PC-9 (cell line): ENCODE results near the gene ABHD5. TPM values are rescaled to one million over a fixed set of nuclear protein-coding genes. Genes with fewer than 3 reads are reported as not detected.

Experiments
- BruUV-seq: library from RNA; stranded (reverse); fragments of 400-500 nt; replicated peaks from 2 replicates; lab custom pipeline; 2021; lab: Mats Ljungman, UMichigan
- CTCF ChIA-PET: fragments of 300-600 bp; sonication (Branson Sonifier 250); formaldehyde crosslinking; loops from one replicate; lab custom pipeline; 2022; ENCODE audit warnings: antibody characterized with exemption; lab: Charles Lee
- POLR2A ChIA-PET: fragments of 300-600 bp; sonication (Branson Sonifier 250); formaldehyde crosslinking; loops from one replicate; lab custom pipeline; 2022; ENCODE audit warnings: antibody characterized with exemption; ENCODE audit not compliant: unreplicated experiment; lab: Charles Lee
- DNase-seq, 2 experiments: peaks; one replicate each; pipeline versions ENCODE4 v3.0.0 to v3.0.0-alpha.2; 2015 to 2022; ENCODE audit warnings: mixed read lengths in 1 of 2
- H2AFZ ChIP-seq: fragments of 200-600 bp; sonication (generic); 2 replicates; pipeline ENCODE4 v1.8.1; 2017; ENCODE audit warnings: antibody characterized with exemption
- H3F3A ChIP-seq: fragments of 200-600 bp; sonication (generic); 2 replicates; pipeline ENCODE4 v1.8.1; 2017; ENCODE audit warnings: antibody characterized with exemption, mild to moderate bottlenecking, low read depth; ENCODE audit not compliant: insufficient read depth
- H3K27ac ChIP-seq: fragments of 200-600 bp; sonication (generic); 2 replicates; pipeline ENCODE4 v1.6.1; 2016; ENCODE audit warnings: mixed run types
- H3K27me3 ChIP-seq: fragments of 200-600 bp; sonication (generic); 2 replicates; pipeline ENCODE4 v1.6.1; 2016; ENCODE audit warnings: low read depth, mixed run types; ENCODE audit not compliant: insufficient read depth
- H3K36me3 ChIP-seq: fragments of 200-600 bp; sonication (generic); 2 replicates; pipeline ENCODE4 v1.6.1; 2016; ENCODE audit warnings: low read depth, mixed run types
- H3K4me1 ChIP-seq: fragments of 200-600 bp; sonication (generic); replicated peaks from 2 replicates; pipeline ENCODE4 v1.6.1; 2016; ENCODE audit warnings: mixed run types; ENCODE audit not compliant: insufficient read depth
- H3K4me2 ChIP-seq: fragments of 200-600 bp; sonication (generic); 2 replicates; pipeline ENCODE4 v1.6.1; 2017; ENCODE audit warnings: mixed run types
- H3K4me3 ChIP-seq: fragments of 200-600 bp; sonication (generic); 2 replicates; pipeline ENCODE4 v1.6.1; 2016; ENCODE audit warnings: mixed run types
- H3K79me2 ChIP-seq: fragments of 200-600 bp; sonication (generic); 2 replicates; pipeline ENCODE4 v1.6.1; 2017; ENCODE audit warnings: low read depth, mixed run types
- H3K9me2 ChIP-seq: fragments of 200-600 bp; sonication (generic); 2 replicates; pipeline ENCODE4 v1.8.1; 2017; ENCODE audit warnings: mild to moderate bottlenecking; ENCODE audit not compliant: insufficient read depth
- H3K9me3 ChIP-seq: fragments of 200-600 bp; sonication (generic); 2 replicates; pipeline ENCODE4 v1.8.1; 2016; ENCODE audit warnings: low read depth; ENCODE audit not compliant: insufficient read depth
- H4K20me1 ChIP-seq: fragments of 200-600 bp; sonication (generic); 2 replicates; pipeline ENCODE4 v1.8.1; 2017; ENCODE audit not compliant: insufficient read depth
- EZH2 ChIP-seq: fragments of 200-600 bp; sonication (generic); IDR thresholded peaks from 2 replicates; pipeline ENCODE4 v1.8.0; 2017; ENCODE audit warnings: antibody characterized with exemption, low read depth
- intact Hi-C: fragments of 100-400 bp; cut with micrococcal nuclease; formaldehyde crosslinking; loops from one replicate; pipeline ENCODE4 v1.10.0; 2022; ENCODE audit not compliant: unreplicated experiment
- total RNA-seq: library from RNA; stranded (reverse); gene quantifications from 2 replicates; pipeline ENCODE4 v1.2.3, GENCODE V29; 2021
- TF ChIP-seq, protein P1 (sequence below): fragments of 200-600 bp; sonication (generic); conservative IDR thresholded peaks from 2 replicates; pipeline ENCODE4 v1.6.1; 2017; ENCODE audit warnings: mixed run types, antibody characterized with exemption, mild to moderate bottlenecking, moderate library complexity

Gene ABHD5
- total RNA-seq, 1 experiment from 2014 or later: 19.9 TPM

DNA sequence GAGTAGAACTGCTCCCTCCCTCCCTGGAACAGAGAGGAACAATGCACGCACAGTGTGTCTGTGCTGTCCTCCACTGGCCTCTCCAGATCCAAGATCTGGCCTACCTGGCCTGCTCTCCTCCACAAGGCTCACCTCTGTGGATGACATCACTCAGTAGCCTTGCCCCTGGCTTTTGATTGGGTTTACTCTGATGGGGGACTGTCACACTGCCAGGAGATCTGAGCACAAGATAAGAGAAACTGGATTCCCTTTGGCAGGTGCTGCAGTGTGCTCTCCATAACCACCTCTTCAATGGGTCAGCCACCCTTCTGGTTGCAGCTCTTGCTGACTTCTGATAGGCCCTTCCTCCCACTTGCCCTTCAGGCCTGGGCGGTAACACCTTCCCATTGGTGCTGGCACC, 46.3 kb upstream of the ABHD5 start:
- Histone ChIP-seq H3K27me3 (no peaks in the 10 kb centered on the region), H3K79me2 (no peaks in the 10 kb centered on the region), H3K4me1 (peaks cover 6% of the 10 kb centered on the region), H2AFZ (no peak overlapping the region), H4K20me1 (no peaks in the 10 kb centered on the region), H3K4me3 (no peak overlapping the region), H3K4me2 (no peak overlapping the region), H3K9me2 (no peaks in the 10 kb centered on the region), H3K9me3 (no peaks in the 10 kb centered on the region), H3K27ac (no peak overlapping the region), H3K36me3 (no peaks in the 10 kb centered on the region), H3F3A (0 out of 2 replicates have a peak, but pooled peaks cover 5% of the 10 kb centered on the region)
- ChIA-PET CTCF (no interaction called here), POLR2A (no interaction called here)
- intact Hi-C loops: no loop called here
- TF ChIP-seq EZH2: no peak
- TF ChIP-seq, protein P1, sequence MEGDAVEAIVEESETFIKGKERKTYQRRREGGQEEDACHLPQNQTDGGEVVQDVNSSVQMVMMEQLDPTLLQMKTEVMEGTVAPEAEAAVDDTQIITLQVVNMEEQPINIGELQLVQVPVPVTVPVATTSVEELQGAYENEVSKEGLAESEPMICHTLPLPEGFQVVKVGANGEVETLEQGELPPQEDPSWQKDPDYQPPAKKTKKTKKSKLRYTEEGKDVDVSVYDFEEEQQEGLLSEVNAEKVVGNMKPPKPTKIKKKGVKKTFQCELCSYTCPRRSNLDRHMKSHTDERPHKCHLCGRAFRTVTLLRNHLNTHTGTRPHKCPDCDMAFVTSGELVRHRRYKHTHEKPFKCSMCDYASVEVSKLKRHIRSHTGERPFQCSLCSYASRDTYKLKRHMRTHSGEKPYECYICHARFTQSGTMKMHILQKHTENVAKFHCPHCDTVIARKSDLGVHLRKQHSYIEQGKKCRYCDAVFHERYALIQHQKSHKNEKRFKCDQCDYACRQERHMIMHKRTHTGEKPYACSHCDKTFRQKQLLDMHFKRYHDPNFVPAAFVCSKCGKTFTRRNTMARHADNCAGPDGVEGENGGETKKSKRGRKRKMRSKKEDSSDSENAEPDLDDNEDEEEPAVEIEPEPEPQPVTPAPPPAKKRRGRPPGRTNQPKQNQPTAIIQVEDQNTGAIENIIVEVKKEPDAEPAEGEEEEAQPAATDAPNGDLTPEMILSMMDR: no peak
- BruUV-seq: no TSS peak
- DNase-seq: peak; percentile 21 to 42

DNA sequence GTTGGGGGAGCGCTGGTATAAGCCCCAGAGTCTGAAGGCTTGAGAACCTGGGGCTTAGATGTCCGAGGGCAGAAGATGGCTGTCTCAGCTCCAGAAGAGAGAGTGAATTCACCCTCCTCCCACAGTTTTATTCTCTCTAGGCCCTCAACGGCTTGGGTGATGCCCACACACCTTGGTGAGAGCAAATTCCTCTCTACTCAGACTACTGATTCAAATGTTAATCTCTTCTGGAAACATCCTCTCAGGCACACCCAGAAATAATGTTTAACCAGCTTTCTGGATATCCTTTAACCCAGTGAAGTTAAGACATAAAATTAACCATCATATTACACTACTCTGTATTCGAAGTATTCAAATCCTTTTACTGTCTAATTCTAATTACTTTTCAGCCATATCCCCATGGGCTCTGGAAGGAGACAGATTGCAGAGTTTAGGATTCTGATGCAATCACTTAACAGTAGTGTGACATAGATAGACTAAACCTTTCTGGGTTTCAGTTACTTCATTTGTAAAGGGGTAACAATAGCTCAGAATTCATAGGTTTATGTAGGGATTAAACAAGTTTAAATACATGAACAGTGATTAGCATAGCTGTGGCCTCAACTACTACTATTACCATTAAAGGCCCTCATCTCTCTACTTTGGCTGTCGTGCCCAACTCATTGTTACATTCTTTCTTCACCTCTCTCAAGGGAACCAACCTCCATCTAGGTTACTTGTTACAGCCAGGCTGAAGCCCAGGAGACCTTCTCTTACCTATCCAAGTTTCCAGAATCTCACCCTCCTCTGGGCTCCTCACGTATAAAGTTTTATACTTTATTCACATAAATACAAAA, 43.2 kb upstream of the ABHD5 start:
- no peak for TF ChIP-seq EZH2
- TF ChIP-seq, protein P1: no peak
- Histone ChIP-seq H3F3A (no peaks in the 10 kb centered on the region), H2AFZ (no peak overlapping the region), H3K4me3 (no peak overlapping the region), H3K4me1 (no peaks in the 10 kb centered on the region), H3K9me2 (no peaks in the 10 kb centered on the region), H3K79me2 (no peaks in the 10 kb centered on the region), H4K20me1 (no peaks in the 10 kb centered on the region), H3K27ac (no peak overlapping the region), H3K36me3 (no peaks in the 10 kb centered on the region), H3K9me3 (no peaks in the 10 kb centered on the region), H3K4me2 (no peak overlapping the region), H3K27me3 (no peaks in the 10 kb centered on the region)
- no peak for DNase-seq
- ChIA-PET POLR2A (no interaction called here), CTCF (no interaction called here)
- intact Hi-C loops: no loop called here
- BruUV-seq: no TSS peak

DNA sequence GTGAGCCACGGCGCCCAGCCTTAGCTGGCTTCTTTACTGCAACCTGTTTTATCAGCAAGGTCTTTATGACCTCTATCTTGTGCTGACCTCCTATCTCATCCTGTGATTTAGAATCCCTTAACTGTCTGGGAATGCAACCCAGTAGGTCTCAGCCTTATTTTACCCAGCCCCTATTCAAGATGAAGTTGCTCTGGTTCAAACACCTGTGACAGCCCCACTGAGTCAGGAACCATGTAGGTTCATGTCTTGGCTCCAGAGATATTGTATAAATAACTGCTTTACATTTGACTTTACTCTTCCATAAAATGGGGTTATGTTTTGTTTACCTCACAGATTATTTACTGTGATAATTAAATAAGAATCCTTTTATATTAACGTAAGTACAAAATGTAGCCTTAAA, 41.8 kb upstream of the ABHD5 start:
- H3K4me3 ChIP-seq: no peak overlapping the region
- H3F3A ChIP-seq: no peaks in the 10 kb centered on the region
- H4K20me1 ChIP-seq: no peaks in the 10 kb centered on the region
- intact Hi-C loops: no loop called here
- no peaks in the 10 kb centered on the region for H3K9me2 ChIP-seq
- no TSS peak for BruUV-seq
- H3K79me2 ChIP-seq: no peaks in the 10 kb centered on the region
- no peaks in the 10 kb centered on the region for H3K9me3 ChIP-seq
- no peaks in the 10 kb centered on the region for H3K27me3 ChIP-seq
- H2AFZ ChIP-seq: no peak overlapping the region
- ChIA-PET CTCF (no interaction called here), POLR2A (no interaction called here)
- no peaks in the 10 kb centered on the region for H3K4me1 ChIP-seq
- H3K27ac ChIP-seq: no peak overlapping the region
- H3K4me2 ChIP-seq: no peak overlapping the region
- DNase-seq: no peak
- TF ChIP-seq, protein P1: no peak
- TF ChIP-seq EZH2: no peak
- H3K36me3 ChIP-seq: no peaks in the 10 kb centered on the region
